CD4-positive, alpha-beta T cell treated with Interleukin-12 subunit alpha and Interleukin-12 subunit beta, for 1 hour (primary cell): ENCODE results near the gene ETV7.
A peak's percentile ranks its signal among the peaks of the same experiment; 100 is the strongest.
"Not testable (repeated sequence)": the region's sequence is repeated elsewhere in the genome, so short reads cannot be mapped to it uniquely, and the experiment has no call there.

ENCODE experiments used
- DNase-seq: peaks from one replicate; pipeline ENCODE4 v3.0.0-alpha.2; 2020

The ETV7 gene

DNA sequence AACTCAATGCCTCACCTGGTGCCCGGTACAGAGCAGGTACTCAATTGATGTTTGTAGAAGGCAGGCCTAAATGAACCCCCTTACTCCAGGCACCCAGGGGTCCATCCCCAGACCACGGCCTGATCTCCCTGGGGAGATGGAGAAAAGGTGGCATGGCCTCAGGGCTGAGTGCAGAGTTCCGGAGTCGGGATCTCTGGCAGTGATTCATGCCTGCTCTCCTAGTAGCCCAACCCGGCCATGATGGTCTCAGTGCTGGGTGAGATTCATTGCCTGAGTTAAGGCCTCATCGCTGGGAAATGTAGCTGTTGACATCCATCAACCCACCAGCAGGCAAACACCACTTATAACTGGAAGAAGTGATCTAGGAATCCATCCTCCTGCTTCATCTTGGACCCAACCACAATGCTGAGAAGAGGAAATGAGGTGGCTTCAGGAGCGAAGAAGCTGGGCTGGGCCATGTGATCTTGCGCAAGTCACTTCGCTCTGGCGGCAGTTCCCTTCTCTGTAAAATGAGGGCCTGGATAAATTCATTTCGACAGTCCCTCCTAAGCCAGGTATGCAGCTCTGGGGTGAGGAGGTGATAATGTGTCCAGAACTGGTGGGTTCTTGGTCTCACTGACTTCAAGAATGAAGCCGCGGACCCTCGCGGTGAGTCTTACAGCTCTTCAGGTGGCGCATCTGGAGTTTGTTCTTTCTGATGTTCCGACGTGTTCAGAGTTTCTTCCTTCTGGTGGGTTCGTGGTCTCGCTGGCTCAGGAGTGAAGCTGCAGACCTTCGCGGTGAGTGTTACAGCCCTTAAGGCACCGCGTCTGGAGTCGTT lies 24.7 kb downstream of the ETV7 start:
- no peak for DNase-seq

DNA sequence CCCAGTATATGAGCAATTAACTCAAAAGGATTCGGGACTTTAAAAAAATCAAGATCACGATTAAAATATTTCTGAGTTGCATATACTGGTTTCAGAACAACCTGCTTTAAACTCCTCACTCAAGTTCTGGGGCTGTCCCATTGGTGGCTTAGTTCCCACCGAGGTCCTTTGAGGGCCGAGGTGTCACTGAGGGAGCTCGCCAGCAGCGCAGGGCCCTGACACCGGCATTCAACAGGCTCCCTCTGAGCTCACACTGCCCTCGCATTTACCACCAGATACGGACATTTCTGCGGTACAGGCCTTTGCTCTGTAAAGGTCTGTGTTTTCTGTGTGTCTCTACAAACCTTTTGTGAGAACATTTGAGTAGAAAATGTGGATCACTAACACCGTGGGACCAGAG lies 26.4 kb downstream of the ETV7 start:
- no peak for DNase-seq

DNA sequence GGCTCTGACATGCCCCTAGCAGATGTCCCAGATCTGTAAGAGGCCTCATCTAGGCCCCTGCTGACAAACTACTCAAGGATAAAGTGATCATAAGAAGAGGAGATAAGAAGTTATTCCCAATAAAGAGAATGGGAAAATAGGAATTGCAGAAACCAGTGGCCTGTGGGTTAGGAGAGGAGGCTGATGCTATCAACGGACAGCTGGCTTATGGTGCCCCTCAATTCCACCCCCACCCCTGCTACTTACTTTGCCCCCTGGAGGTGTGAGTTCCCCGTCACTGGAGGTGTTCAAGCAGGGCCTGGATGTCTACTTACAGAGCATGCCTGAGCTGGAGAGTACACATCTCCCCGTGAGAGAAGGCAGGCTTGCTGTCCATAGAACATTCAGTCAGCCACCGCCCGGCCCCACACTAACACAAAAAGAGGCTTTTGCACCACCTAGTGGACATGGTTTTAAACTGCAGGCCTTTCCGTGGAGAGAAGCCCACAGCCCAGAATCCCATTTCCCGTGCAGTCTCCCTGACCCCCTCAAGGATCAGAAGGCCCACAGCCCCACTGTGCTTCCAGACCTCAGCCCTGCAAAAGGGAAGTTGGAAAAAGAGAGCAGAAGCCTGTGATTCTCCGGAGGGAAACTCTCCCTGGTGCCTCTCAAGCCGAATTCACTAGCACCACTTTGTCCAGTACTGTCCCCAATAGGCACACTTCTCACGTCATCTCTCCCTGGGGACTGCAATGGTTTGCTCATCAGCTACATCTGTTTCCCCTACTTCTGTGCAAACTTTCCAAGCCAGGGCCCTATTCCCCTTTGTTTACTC lies 27.0 kb downstream of the ETV7 start:
- peak; percentile 75 for DNase-seq

DNA sequence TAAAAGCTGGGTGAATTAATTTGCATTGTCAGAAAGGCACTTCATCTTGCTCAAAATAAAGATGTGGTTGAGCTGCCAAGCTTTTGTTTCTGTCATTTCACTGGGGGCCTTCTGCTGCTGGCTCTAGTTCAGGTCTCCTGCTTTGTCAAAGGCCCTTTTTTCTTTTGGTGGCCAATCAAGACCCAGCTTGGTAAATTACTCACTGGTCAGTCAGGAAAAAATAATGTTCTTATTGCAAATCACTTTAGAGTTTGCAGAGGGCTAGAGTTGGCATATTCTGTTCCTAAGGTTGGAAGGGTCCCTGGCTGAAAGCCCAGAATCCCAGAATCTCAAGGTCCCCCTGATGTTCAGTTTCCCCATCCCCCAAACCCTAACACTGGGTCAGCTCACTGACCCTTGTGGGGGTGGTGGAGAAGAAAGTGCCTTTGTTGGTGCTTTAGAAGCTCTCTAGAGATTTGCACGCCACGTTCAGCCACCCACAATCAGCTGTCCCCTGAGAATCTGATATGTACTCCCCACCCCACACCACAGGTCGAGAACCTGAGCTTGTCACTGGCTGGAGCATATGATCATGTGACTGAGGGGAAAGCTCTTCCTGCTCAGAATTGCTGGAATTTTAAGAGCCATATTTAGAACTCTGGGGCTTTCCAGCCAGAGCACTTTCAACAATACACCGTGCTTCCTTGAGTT lies 29.1 kb downstream of the ETV7 start:
- no peak for DNase-seq

DNA sequence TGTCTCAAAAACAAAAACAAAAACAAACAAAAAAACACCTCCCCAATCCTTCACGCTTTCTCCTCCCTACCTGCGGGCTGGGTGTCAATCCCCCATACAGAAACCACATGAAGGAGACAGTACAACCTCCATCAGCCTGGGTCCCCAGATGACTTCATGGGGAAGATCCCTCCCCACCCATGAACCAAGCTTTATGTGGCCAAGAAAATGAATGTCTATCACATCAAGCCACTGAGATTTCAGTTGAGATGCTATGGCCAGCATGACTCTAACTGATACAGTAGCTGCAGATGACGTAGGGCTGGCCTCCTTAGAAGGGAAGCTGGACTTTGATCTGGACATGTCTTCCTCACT lies 29.6 kb downstream of the ETV7 start:
- DNase-seq = no peak

DNA sequence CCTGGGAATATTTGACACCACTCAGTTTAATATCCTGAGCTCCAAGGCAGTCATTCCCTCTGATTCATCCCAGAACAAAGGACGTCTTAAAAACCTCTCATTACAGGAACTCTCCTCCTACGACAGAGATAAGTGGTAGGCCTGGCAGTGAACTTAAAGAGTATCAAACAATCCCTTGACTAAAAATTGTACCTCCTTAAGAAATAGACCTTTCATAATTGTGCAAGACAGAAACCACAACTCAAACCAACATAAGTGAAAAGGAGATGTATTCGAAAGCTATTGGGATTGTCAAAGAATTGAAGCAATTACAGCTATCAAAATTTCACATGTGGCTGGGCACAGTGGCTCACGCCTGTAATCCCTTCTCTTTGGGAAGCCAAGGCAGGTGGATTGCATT lies 31.6 kb downstream of the ETV7 start:
- no peak for DNase-seq

DNA sequence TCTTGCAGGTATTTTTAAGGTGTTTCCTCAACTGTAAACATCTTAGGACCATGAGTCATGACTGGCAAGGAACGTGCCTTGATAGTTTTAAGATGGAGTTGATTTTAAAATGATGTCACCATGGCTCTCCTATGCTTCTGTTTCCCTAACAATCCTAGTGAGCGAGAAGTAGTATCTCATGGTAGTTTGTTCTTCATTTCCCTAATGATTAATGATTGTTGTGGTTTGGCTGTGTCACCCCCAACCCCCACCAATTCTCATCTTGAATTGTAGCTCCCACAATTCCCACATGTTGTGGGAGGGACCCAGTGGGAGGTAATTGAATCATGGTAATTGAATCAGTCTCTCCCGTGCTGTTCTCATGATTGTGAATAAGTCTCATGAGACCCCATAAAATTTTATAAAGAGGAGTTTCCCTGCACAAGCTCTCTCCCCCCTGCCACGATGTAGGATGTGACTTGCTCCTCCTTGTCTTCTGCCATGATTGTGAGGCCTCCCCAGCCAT lies 34.0 kb downstream of the ETV7 start:
- DNase-seq = no peak

DNA sequence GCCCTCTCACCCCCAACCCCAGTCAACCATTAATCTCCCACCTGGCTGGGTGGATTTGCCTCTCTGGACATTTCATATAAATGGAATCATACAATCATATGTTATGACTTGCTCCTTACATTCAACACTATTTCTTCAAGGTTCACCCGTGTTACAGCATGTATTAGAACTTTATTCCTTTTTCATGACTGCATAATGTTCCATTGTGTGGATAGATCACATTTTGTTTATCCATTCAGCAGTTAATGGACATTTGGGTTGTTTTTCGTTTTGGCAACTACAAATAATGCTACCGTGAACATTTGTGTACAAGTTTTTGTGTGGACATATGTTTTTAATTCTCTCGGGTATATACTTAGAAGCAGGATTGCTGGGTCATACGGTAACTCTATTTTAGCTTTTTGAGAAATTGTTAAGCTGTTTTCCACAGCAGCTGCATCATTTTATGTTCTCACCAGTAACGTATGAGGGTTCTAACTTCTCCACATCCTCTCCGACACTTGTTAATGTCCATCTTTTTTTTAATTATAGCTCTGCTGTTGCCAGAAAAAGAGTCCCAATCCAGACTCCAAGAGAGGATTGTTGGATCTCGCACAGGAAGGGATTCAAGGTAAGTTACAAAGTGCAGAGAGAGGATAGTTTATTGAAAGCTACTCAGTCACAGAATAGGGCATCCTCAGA lies 34.9 kb downstream of the ETV7 start:
- DNase-seq = no peak

DNA sequence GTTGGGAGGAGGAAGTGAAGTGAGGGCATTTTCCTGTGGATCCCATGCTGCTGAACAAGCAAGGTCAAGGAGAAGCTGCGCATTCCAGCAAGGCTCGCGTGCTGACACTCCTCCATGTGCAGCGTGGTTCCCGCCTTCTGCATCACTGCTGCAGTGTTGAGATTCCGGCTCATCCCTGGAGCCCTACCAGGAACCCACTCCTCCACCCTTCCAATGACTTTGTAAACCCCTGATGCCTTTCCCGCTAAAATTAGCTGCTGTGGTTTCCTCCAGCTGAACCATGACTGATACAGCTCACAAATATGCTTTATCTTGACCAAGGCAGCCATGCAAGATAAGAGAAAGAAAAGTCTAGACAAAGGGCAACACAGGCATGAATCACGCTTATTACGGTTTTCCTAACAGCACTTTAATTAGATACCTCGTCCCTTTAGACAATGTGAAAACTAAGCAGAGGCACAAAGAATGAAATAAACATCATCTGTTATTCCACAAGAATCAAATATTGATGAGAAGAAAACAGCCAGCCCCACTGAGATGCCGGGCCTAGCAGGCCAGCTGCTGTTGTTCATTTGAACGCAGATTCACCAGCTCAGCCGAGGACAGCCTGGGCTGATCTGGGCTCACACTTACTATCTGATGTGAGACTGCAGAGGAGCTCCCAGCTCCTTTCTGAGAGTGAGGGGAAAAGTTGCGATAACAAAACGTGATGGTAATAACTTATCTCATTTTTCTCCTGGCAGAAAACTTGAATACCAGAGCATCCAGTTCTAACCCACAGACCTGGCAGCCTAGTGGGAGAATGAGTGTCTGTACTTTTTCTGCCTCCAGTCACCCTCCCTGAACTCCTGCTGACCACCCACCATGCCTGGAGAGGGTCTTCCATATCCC lies 36.5 kb downstream of the ETV7 start:
- DNase-seq = no peak

DNA sequence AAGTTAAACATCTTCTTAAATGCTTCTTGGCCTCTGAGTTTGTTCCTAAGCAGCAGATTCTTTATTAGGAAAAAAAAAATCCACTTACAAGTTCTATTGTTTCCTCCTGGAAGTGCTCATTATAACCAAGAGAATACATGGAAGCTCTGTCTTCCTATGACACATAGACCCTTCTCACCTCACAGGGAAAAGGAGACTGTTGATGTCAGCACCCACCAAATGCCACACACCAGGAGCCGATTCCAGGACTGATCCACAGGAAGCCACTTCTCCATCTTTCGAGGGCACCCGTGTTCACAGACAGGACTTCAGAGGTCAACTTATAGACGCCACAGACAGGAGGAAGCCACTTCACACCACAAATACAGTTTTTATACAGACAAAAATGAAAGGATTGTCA lies 37.4 kb downstream of the ETV7 start:
- DNase-seq = no peak

DNA sequence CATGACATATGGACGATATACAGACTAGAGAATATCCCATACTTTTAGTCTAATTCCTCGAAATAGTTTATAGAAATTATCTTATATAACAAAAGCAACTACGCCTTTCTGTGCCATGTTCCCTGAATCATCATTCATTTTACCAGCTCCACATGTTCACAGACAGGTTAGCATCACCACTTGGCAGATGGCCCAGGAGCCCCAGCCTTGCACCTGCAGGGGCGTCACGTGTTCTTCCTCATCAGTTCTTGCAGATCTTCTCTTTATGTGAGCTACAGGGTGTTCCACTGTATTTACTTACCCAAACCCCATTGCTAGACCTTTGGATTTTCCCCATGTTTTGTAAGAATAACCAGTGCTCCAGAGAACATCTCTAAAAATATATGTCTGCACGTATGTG lies 38.2 kb downstream of the ETV7 start:
- no peak for DNase-seq

DNA sequence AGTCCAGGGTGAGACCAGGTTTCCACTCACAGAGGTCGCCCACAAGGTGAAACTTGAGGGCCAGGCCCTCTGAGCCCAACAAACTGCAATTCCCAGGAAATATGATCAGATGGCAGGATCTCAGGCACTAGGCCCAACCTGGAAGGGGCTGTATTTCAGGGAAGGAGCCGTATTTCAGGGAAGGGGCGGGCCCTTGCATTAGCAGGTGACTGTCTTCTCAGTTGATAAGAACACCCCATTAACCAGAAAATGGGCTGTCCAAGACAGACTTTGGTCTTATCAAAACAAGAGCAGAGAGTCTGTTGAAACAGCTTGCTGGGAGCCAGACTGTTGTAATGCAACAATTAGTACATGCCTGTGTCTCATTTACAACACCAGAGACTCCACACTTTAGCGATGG lies 39.8 kb downstream of the ETV7 start:
- no peak for DNase-seq

DNA sequence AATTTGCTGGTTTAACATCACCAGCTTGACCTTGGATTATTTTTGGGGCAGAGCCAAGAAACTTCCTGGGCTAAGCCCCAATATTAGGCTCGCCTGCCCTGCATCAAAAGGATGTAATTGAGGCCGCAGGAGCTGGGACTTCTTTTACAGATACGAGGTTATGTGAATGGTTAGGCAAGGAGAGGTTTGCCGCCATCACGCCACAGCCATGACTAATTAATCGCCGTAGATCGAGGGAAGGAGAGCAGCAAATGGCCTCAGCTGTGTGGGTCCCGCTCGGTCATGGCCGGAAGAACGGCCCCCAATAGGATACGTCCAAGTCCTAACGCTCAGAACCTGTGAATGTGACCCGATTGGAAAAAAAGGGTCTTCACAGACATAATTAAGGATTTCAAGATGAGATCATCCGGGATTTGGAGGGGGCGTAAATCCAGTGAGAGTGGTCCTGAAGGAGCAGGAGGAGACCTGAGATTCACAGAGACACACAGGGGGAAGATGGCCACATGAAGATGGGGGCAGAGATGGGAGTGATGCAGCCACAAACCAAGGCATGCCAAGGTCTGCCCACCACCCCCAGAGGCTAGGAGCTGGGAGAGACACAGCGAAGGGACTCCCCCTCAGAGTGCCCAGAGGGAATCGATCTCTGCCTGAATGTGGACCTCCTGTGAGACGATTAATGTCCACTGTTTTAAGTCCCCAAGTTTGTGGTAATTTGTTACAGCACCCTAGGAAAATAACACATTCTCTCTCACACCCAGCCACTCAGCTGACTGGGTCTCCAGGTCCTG lies 40.8 kb downstream of the ETV7 start:
- DNase-seq = no peak

DNA sequence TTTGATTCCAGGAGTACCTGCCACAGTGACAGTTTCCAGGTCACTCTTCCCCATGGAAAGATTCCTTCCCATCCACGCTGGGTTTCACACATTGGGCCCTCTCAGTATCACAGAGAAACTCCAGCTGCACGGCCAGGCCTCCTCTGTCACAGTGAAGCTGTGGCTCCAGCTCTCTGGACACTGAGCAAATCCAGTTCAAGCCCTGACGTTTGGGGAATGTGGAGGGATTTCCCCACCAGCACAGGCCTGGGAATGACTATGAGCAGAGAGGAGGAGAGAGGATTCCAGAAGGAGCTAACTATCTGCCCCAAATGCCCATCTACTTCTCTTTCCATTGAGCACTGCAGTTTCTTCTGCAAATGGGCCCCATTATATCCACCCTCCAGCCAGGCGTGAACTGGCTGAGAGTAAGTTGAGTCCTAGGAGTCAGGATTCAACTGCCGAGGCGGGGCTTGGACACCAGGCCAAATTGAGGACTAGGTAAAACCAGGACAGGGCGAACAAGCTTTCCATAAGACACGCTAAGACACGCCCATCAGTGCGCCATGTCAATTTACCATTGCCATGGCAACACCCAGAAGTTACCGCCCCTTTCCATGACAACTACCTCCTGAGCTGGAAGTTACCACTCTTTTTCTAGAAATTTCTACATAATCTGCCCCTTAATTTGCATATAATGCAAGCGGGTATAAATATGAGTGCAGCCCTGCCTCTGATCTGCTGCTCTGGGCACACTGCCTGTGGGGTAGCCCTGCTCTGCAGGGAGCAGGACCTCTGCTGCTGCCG lies 41.6 kb downstream of the ETV7 start:
- DNase-seq = no peak

DNA sequence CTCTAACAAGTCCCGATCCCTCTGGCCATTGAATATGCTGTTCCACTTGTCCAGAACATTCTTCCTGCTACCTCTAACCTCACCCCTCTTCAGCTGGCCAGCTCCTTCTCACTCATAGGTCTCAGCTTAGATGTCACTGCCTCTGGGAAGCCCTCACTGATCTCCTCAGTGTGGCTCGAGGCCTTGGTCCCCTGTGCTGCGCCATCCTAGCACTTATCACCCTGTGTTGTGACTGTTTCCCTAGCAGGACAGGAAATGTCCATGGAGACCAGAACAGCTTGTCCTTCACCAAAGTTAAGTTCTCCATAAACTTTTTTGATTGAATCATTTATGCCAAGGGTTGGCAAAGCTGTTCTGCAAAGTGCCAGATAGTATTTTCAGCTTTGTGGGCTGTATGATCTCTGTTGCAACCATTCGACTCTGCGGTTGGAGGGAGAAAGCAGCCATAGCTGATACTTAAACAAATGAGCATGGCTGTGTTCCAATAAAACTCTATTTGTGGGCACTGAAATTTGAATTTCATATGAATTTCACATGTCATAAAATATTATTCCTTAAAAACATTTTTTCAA lies 44.3 kb downstream of the ETV7 start:
- DNase-seq = no peak

DNA sequence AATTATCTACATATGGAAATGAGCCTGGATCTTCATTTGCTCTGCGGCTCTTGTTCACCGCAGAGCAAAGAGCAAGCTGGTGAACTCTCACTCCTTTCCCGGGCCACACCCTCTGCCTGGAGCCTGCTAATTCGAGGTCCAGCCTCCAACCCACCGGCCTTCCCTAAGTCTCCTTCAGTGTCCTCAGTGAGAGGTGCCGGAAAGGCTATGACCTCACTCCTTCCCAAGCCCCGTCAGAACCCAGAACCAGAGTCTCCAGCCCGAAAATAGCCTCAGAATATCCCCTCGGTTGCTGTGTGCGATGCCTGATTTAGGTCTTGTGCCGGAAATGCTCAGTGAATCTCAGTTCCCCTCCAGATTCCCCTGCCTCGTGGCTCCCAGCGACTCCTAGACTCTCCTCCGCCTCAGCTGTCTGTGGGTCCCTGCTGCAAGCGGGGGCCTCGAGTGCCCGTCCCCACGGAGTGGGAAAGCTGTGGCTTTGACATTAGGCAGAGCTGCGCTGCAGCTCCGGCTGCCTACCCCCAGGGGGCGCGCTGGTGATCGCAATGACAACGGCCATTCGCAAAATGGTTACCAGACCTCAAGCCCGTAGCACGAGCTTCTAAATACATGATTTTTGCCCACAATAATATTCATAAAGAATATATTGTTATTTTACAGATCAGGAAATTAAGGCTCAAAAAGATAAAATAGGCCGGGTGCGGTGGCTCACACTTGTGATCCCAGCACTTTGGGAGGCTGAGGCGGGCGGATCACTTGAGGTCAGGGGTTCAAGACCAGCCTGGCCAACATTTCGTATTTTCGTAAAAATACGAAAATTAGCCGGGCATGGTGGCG lies 46.6 kb downstream of the ETV7 start:
- DNase-seq = peak; percentile 75

DNA sequence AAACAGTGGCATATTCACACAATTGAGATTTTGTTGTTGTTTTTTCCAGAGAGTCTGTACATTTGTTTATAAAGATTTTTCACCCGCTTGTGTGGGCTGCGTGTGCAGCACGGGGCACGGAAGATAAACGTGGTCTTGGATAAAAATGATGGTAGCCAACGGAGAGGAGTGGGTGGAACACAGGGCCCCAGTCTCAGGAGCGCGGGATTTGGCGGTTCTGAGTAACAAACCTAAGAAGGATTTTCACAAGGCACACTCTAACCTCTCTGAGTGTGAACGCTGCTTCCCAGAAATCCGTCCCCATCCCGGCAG lies 47.2 kb downstream of the ETV7 start:
- no peak for DNase-seq

DNA sequence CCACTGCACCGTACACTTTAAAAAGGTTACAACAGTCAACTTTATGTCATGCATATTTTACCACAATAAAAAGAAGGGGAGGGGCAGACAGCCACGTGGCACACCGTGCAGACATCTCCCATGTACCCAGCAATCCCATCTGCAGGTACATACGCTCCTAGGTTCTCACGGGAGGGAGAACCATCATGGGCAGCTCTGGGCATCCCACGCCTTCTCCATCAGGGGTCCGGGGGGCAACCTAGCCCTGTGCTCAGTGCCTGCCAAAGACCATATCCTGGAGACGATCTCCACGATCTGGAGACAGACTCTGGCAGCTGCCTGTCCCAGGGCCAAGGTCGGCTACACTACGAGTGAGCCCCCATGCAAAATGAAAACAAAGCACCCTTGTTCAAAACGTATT lies 48.3 kb downstream of the ETV7 start:
- no peak for DNase-seq

DNA sequence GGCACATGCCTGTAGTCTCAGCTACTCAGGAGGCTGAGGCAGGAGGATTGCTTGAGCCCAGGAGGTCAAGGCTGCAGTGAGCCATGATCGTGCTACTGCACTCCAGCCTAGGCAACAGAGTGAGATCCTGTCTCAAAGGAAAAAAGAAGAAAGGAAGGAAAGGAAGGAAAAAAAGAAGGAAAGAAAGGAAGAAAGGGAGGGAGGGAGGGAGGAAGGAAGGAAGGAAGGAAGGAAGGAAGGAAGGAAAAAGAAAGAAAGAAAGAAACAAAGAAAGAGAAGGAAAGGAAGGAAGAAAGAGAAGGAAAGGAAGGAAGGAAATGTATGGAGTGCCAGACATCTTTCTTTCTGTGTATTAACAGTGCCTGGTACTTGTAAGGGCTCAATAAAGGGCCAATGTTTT lies 49.2 kb downstream of the ETV7 start:
- not testable (repeated sequence) for DNase-seq
